Activated gamma-delta T cell treated with anti-CD3 and anti-CD28 coated beads, Interleukin-2, amount 50 U/mL, for 16 hours (primary cell): Measurements from ENCODE around the gene LSG1.
"Not testable (repeated sequence)": the region's sequence is repeated elsewhere in the genome, so short reads cannot be mapped to it uniquely, and the experiment has no call there.

Source experiments
- DNase-seq: peaks from one replicate; pipeline ENCODE4 v3.0.0-alpha.2; 2020; ENCODE audit warnings: low read depth

The LSG1 gene

DNA sequence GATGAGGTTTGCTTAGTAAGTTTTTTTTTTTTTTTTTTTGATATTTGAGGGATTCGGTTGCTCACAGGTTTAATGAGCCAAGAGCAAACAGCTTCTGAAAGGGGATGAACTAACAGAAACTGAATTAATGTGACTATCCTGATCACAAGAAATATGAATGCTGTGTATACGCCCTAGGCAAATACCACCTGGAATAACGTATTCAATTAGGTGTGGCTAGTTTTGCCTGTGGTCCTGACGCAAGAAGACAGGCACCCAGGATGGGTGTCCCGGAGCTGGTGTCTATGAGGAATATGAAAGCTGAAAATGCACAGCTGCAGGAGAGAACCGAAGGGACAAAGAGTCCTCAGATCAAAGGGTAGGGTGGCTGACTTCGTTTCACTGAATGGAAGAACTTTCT, 14.6 kb downstream of the LSG1 start:
- DNase-seq, result no peak

DNA sequence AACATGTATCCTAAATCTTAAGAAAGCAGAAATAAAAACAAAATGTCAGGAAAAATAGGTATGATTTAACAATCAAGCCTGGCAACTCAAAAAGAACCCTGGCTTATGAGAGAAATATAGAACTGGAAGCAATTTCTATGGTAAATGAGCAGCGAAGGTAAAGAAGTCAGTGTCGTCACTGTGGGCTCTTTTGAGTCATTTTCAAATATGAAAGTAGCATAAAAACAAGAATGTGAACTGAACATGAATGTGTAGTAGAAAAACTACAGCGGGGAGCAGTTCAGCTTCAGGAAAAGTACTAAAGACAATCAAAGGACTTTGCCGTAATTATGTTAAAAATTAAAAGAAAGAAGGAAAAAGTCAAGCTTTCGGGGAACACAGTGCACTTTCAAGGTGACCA, 17.5 kb downstream of the LSG1 start:
- no peak for DNase-seq

GRCh38 chr3:194647747-194648146, 24.2 kb downstream of the LSG1 start:
- DNase-seq, result no peak

- DNase-seq, result no peak
These were observed 29.2 kb downstream of the LSG1 start for GRCh38 chr3:194642769-194643168.

GRCh38 chr3:194640829-194641228, 31.2 kb downstream of the LSG1 start:
- DNase-seq, result no peak

GRCh38 chr3:194638991-194639605, 32.9 kb downstream of the LSG1 start:
- no peak for DNase-seq

- no peak for DNase-seq
These were observed 34.2 kb downstream of the LSG1 start for GRCh38 chr3:194637541-194638400.

DNA sequence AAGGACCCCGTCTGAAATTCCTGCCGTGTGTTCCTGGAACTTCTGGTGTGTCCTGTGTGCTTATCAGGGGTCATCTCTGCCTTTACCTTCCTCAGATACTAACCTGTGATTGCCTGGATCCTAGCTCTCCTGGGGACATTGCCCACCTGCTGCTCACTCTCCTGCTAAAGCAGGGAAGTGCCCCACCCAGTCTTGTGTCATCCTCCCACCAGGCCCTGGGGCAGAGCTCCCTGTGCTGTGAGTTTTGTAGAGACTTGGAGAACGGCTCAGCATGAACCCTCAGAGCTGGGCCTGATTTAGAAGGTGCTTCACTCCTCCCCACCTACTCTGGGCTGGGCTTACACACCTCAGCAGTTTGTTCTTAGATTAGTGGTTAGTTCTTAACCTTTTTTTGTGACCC, 34.9 kb downstream of the LSG1 start:
- no peak for DNase-seq

DNA sequence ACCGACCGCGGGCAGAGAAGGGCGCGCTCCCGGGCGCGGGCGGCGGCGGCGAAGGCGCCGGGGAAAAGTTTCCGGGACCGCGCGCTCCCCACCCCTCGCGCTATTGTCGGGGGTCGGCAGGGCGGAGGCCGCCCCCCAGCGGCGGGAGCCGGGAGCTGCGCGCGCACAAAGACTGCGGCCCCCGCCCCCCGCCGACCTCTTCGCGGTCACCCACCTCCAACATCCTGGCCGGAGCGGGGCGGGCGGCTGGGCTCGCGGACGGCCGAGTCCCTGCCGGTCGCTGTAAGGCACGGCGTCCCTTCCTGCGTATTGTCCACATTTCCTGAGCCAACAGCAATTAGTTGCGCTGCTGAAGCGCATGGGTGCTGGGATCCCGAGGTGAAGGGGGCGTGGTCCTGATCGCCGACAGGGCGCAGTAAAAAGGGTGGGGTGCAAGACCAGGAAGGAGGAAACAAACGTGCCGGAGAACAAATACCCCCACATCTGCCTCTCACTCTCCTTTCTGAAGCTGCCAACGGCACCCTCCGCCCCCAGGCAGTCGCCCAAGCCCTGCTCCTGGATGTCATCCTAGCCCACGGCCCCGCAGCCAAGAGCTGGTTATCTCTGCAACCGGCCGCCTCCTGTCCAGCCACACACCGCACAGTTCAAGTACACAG, 38.5 kb downstream of the LSG1 start, which contains the start of gene TMEM44:
TMEM44 (minus strand) TSS at position 71 of the 656 bp plus-strand sequence. CDS start 204 bp downstream, outside the sequence.
- DNase-seq, result peak; percentile 31

DNA sequence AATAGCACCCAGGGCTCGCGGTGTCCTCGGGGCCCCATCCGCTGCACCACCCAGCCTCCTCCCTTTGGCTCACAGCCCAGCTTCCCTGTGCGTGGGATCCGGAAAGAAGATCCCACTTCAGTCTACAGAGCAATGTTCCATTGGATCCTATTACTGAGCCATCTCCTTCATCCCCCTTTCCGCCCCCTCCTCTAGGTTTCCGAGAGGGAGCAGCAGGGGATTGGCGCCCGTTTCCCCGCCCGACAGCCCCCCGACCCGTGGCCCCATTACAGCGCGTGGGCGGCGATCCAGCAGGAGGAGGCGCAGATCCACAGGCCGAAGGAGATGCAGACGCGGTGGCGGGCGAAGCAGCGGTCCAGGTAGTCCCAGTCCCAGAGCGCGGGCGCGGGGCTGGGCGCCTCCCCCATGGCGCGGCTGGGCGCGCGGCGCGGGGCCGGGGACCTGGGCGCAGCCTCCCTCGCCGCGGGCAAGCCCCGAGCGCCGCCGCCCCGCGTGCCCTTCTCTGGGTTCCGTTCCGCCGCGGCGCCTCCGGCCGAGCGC, 39.1 kb downstream of the LSG1 start:
- DNase-seq, result no peak

- no peak for DNase-seq
These were observed 39.7 kb downstream of the LSG1 start for GRCh38 chr3:194632226-194632808.

DNA sequence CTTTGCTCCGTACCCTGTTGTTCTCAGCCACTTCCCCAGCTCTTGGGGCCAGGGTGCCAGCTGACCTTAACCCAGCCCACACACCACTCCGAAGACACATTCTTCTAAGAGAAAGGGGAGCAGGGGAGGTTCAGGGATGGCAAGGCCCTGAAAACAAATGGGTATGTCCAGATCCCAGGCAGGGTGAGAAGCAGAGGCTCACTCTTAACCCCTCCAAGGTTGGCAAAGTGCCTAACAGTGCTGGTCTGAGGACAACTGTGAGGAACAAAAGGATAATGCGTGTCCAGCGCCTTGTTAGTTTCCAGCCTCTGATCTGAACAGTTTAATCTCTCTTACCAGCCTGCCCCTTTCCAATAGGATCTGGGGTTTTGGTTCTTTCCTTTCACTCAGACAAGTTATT, 40.3 kb downstream of the LSG1 start:
- DNase-seq, result no peak

DNA sequence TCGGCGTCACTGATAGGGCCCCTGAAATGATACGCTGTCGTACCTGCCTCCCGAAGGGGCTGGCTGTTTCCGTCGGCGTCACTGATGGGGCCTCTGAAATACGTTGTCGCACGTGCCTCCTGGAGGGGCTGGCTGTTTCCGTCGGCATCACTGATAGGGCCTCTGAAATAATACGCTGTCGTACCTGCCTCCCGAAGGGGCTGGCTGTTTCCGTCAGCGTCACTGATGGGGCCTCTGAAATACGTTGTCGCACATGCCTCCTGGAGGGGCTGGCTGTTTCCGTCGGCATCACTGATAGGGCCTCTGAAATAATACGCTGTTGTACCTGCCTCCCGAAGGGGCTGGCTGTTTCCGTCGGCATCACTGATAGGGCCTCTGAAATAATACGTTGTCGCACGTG, 41.3 kb downstream of the LSG1 start:
- DNase-seq, result not testable (repeated sequence)

DNA sequence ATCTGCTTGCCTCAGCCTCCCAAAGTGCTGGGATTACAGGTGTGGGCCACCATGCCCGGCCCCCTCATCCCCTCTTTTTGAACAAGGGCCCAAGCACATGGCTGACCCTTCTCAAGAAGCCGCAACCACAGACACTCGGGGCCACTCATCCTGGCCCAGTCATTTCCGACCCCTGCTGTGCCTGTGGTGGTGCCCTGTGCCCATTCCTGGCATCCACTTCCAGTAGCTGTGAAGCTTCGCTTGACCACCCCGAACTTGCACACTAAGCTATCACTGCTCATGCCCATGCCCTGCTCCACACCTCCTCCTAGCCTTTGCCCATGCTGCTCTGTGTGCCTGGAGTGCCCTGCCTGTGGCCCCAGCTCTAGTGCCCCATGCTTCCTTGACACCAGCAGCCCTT, 47.0 kb downstream of the LSG1 start:
- no peak for DNase-seq

DNA sequence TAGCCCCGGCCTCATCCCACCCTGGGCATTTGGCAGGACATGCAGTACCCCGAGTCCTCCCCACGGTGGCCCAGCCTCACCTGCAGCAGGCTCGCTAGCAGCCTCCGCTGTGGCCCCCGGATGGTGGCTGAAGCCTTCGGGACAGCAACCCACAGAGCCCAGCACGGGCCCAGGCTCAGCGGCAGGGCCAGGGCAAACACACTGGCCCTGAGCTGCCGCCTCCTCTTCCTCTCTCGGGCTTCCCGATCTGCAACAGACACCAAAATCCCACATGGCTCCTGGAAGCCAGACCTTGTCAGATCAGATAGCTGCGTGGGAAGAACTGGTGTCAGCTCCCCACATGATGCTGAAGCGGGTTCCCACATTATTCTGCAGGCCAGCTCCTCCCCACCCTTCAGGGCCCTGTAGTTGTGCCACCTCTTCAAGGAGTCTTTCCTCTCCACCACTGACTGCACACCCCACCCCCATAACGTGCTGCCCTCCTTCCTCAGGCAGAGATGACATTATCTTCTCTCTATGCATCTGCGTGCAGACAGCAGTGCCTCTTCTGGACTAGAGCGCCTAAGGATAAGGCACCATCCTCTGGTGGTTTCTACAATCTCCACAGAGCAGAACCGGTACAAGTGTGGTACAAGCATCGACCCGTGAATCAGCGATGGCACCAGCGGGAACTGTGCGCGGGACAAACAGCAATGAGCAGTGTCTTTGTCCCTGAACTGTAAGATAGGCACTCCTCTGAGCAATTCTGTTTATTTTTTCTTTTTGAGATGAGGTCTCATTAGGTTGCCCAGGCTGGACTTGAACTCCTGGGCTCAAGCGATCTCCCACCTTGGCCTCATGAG, 48.3 kb downstream of the LSG1 start:
- DNase-seq, result no peak

GRCh38 chr3:194622621-194623340, 49.2 kb downstream of the LSG1 start:
- DNase-seq, result no peak

DNA sequence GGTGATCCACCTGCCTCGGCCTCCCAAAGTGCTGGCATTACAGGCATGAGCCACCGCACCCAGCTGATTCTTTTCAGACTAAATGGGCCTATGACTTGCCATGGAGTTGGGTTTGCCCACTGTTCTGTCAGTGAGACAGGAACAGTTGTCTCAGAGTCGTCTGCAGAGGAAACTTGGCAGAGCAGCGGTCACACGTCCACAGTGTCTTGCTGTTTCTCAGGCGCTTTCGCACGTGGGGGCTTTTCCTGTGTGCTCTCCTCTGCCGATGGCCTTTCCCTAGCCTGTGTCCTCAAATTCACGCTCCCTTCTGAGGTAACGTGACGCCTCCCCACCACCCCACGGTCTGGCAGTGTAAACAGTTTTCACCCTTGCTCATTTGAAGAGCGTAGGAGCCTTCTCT, 50.0 kb downstream of the LSG1 start:
- DNase-seq, result no peak

- no peak for DNase-seq
These were observed 51.8 kb downstream of the LSG1 start for GRCh38 chr3:194620196-194620595.

DNA sequence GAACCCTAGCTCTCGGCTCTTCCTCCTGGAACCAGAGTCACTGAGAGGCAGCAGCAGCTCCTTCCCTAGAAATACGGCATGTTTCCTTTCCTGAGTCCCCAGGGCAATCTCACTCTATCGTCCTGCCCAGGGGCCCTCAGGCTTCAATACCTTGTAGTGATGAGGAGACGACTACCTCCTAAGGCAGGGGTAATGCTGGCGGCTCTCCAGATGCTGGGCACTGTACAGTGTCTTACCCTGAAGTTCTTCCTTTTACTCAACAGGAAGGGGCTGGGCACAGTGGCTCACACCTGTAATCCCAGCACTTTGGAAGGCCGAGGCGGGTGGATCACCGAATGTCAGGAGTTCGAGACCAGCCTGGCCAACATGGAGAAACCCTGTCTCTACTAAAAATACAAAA, 52.2 kb downstream of the LSG1 start:
- DNase-seq, result no peak

DNA sequence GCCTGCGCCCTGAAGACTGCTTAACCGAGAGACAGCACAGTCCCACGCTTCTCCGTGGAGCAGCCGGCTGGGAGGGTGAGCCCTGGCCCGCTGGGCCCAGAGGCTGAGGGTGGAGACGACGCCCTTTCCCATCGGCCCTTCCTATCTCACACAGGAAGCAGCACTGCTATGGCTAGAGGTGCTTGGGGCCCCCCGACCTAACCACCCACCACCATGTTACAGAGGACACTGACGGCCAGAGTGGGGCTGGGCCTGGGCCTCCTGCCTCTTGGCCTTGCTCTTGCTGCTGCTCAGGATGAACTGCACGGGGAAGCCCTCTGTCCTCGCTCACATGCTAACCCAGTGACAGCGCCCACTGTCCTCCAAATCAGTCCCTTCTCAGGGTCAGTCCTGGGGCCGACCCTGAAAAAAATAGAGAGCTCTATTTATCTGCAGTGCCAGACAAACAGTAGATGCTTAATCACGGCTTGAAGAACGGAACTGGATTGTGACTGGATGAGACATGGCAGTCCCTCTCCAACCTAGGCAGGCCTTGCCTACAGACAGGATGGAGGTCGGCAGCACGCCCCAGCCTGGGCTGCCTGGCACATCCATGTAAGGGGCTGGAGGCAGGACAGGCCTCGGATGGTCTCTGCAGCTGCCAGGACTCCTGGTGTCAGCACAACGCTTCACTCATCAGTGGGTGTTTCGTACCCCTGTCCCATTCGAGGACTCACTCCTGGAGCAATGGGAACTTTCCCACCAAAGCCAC, 53.0 kb downstream of the LSG1 start:
- no peak for DNase-seq
